K562 (cell line): ENCODE measurements around the gene TACR2. TPM values are rescaled to one million over a fixed set of nuclear protein-coding genes. Genes with fewer than 3 reads are reported as not detected.

Source experiments
- ATAC-seq: fragments of 200-7000 bp; cut with Tn5 transposase; 3 replicates; pipeline ENCODE4 v1.9.1; 2020; ENCODE audit warnings: moderate library complexity
- BruUV-seq: library from RNA; stranded (reverse); fragments of 400-500 nt; replicated peaks from 2 replicates; lab custom pipeline; 2021; lab: Mats Ljungman, UMichigan
- CTCF ChIA-PET: fragments of 300-600 bp; formaldehyde crosslinking; extraction: SDS; loops from one replicate; lab custom pipeline; 2021; ENCODE audit warnings: low intra/inter-chr PET ratio; lab: Yijun Ruan, JAX
- POLR2A ChIA-PET: fragments of 300-600, 350-650 bp; sonication (Branson Sonifier 250); formaldehyde crosslinking; extraction: SDS; loops from one replicate; lab custom pipeline; 2021; ENCODE audit warnings: antibody characterized with exemption, inconsistent platforms; lab: Yijun Ruan, JAX
- DNase-seq, 4 experiments: peaks; one replicate each; pipeline versions ENCODE4 v3.0.0 to v3.0.0-alpha.2; 2011 to 2018; ENCODE audit warnings: low spot score in 3 of 4, mixed read lengths in 3 of 4; ENCODE audit errors: extremely low read depth in 1 of 4
- FAIRE-seq: peaks from 2 replicates; lab custom pipeline; 2011; peaks lifted over from hg19 to GRCh38; lab: Jason Lieb, UNC
- H2AFZ ChIP-seq: 2 replicates; pipeline ENCODE4 v1.6.0; 2011; ENCODE audit warnings: low read depth, low read length, control low read depth, inconsistent platforms
- H3K27ac ChIP-seq: fragments of 200-600 bp; 3 replicates; pipeline ENCODE4 v1.8.0; 2011; ENCODE audit warnings: low read depth, mild to moderate bottlenecking, control low read depth, inconsistent platforms, low read length, moderate library complexity, mixed read lengths; ENCODE audit errors: extremely low read depth
- H3K27me3 ChIP-seq, 2 experiments: fragments of 300-600 bp in 1 of 2; 2 replicates in 1 of 2; 3 replicates in 1 of 2; pipeline versions ENCODE4 v1.6.0 to v1.8.0; 2011; ENCODE audit warnings: inconsistent platforms in 2 of 2, low read length in 2 of 2, mild to moderate bottlenecking in 1 of 2, mixed read lengths in 1 of 2, moderate library complexity in 1 of 2; ENCODE audit not compliant: control insufficient read depth in 2 of 2, insufficient read depth in 2 of 2
- H3K36me3 ChIP-seq: fragments of 300-600 bp; 3 replicates; pipeline ENCODE4 v1.8.0; 2011; ENCODE audit warnings: mild to moderate bottlenecking, low read length, inconsistent platforms; ENCODE audit not compliant: control insufficient read depth, insufficient read depth
- H3K4me1 ChIP-seq, 2 experiments: fragments of 200-600 bp in 1 of 2; replicated peaks in 1 of 2; 2 replicates in 1 of 2; 3 replicates in 1 of 2; pipeline versions ENCODE4 v1.5.1 to v1.8.0; 2011; ENCODE audit warnings: inconsistent platforms in 2 of 2, low read length in 2 of 2, mild to moderate bottlenecking in 1 of 2, mixed read lengths in 1 of 2, moderate library complexity in 1 of 2; ENCODE audit not compliant: control insufficient read depth in 2 of 2, insufficient read depth in 2 of 2
- H3K4me2 ChIP-seq: 2 replicates; pipeline ENCODE4 v1.6.1; 2011; ENCODE audit warnings: low read length, control low read depth, inconsistent platforms, mixed read lengths; ENCODE audit not compliant: insufficient read depth
- H3K4me3 ChIP-seq: fragments of 200-600 bp; sonication (generic), shearing (Covaris generic); 2 replicates; pipeline ENCODE4 v1.5.1; 2016; ENCODE audit warnings: control low read depth, inconsistent platforms
- H3K79me2 ChIP-seq: fragments of 200-600 bp; 3 replicates; pipeline ENCODE4 v1.8.0; 2011; ENCODE audit warnings: low read length, inconsistent platforms; ENCODE audit not compliant: control insufficient read depth, insufficient read depth
- H3K9ac ChIP-seq, 2 experiments: 2 replicates each; pipeline versions ENCODE4 v1.6.0 to v1.6.1; 2011; ENCODE audit warnings: low read depth in 2 of 2, low read length in 2 of 2, control low read depth in 1 of 2, inconsistent platforms in 1 of 2, mild to moderate bottlenecking in 1 of 2, mixed read lengths in 1 of 2; ENCODE audit not compliant: insufficient read depth in 1 of 2
- H3K9me1 ChIP-seq: one replicate; pipeline ENCODE4 v1.6.0; 2011; ENCODE audit warnings: inconsistent platforms, mild to moderate bottlenecking, low read length, moderate library complexity; ENCODE audit not compliant: control insufficient read depth, insufficient read depth
- H3K9me3 ChIP-seq: replicated peaks from 2 replicates; pipeline ENCODE4 v1.5.1; 2011; ENCODE audit warnings: low read depth, low read length, inconsistent platforms; ENCODE audit not compliant: control insufficient read depth, insufficient read depth
- H4K20me1 ChIP-seq: replicated peaks from 2 replicates; pipeline ENCODE4 v1.6.1; 2011; ENCODE audit warnings: low read length, inconsistent platforms, mixed read lengths; ENCODE audit not compliant: control insufficient read depth, insufficient read depth
- CTBP1 ChIP-seq: fragments of 450-650 bp; IDR thresholded peaks from 2 replicates; pipeline ENCODE4 v1.6.1; 2016; ENCODE audit warnings: borderline replicate concordance
- TAF7 ChIP-seq: fragments of 450-650 bp; IDR thresholded peaks from 2 replicates; pipeline ENCODE4 v1.6.1; 2016; ENCODE audit warnings: missing genetic modification characterization, missing compliant biosample characterization
- ZNF143 ChIP-seq: sonication (generic); formaldehyde crosslinking; IDR thresholded peaks from 2 replicates; pipeline ENCODE4 v1.9.0; 2022; ENCODE audit warnings: mild to moderate bottlenecking, missing genetic modification reagents
- WGBS: fragments of 100-300 bp; shearing (Covaris generic); methylation state at CpG from one replicate; pipeline ENCODE4 v1.1.6; 2016; ENCODE audit warnings: low coverage, mixed read lengths; ENCODE audit not compliant: insufficient coverage; ENCODE audit errors: missing lambda C conversion rate; 5-methylcytosine and 5-hydroxymethylcytosine counted together
- in situ Hi-C: fragments of 300-500 bp; cut with MboI; formaldehyde crosslinking; loops from 4 replicates; pipeline ENCODE4 v1.15.0; 2018; ENCODE audit warnings: inconsistent platforms, mixed read lengths
- intact Hi-C: fragments of 100-400 bp; cut with micrococcal nuclease; formaldehyde crosslinking; loops from 2 replicates; pipeline ENCODE4 v1.14.2; 2022
- polyA plus RNA-seq, 8 experiments: library from polyadenylated mRNA; depleted of rRNA in 4 of 8; stranded (reverse) in 5 of 8; unstranded in 3 of 8; fragments of >200 nt; fragmentation: Nextera tagmentation in 2 of 8; fragmentation: Illumina TruSeq in 1 of 8; extraction: Ambion mirVana in 2 of 8; extraction: Trizol in 1 of 8; gene quantifications; 2 replicates each; pipeline versions ENCODE4 v1.2.1 to v1.2.3, GENCODE V29; 2011 to 2014; ENCODE audit warnings: inconsistent platforms in 1 of 8, missing spikeins in 1 of 8
- total RNA-seq, 7 experiments: library from RNA; depleted of rRNA in 6 of 7; stranded (reverse); fragments of >200 nt in 6 of 7; fragmentation: Illumina TruSeq in 2 of 7; extraction: Trizol in 2 of 7; gene quantifications; 2 replicates each; pipeline versions ENCODE4 v1.2.1 to v1.2.3, GENCODE V29; 2011 to 2021; ENCODE audit warnings: low replicate concordance in 1 of 7
- TF ChIP-seq, protein P1 (sequence below), 2 experiments: fragments of 450-650 bp; IDR thresholded peaks; 2 replicates each; pipeline ENCODE4 v1.6.1; 2018; ENCODE audit warnings: mild to moderate bottlenecking in 2 of 2, low read depth in 1 of 2; ENCODE audit not compliant: partially characterized antibody in 2 of 2
- TF ChIP-seq, protein P2 (sequence below): fragments of 250-450 bp; sonication (Bioruptor Pico); IDR thresholded peaks from 2 replicates; pipeline ENCODE4 v1.4.0; 2020; ENCODE audit warnings: mild to moderate bottlenecking, moderate library complexity

The TACR2 gene
- total and polyA plus RNA-seq, 9 of the 15 experiments (the other 6 are each of a cell fraction or from before 2014, with no cell fraction given): not detected

DNA sequence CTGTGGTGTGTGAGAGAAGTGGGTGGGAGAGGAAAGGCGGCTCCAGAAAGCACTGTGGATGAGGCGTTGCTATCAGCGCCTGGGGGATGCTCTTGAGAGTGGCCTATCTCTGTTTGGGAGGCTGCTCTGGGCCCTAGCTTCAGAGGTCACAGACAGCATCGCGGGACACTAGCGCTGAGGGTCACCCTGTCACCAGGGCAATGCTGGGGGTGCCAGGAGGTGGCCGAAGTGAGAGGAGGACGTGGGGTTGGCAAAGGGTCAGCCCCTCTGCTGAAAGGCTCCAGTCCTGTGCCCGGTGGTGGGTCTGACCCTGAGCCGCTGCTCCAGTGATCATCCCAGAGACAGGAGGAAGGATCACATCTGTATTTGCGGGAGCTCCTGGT lies 3.0 kb upstream of the TACR2 start:
- H3K4me2 ChIP-seq: no peak overlapping the region
- no peak for DNase-seq
- ChIA-PET POLR2A (no interaction called here), CTCF (no interaction called here)
- FAIRE-seq: no peak
- H3K4me3 ChIP-seq: no peak overlapping the region
- peaks cover 47 to 65% of the 10 kb centered on the region in 2 experiments for H3K27me3 ChIP-seq
- H3K4me1 ChIP-seq: peaks cover 5 to 14% of the 10 kb centered on the region in 2 experiments; a peak in 4 of 5 replicates
- no peak overlapping the region for H2AFZ ChIP-seq
- H3K27ac ChIP-seq: no peak overlapping the region
- BruUV-seq: no TSS peak
- H3K79me2 ChIP-seq: no peaks in the 10 kb centered on the region
- 0 out of 2 replicates have a peak, but pooled peaks have one; percentile 8 for TF ChIP-seq CTBP1
- TF ChIP-seq TAF7 (tag): no peak
- TF ChIP-seq, protein P1, sequence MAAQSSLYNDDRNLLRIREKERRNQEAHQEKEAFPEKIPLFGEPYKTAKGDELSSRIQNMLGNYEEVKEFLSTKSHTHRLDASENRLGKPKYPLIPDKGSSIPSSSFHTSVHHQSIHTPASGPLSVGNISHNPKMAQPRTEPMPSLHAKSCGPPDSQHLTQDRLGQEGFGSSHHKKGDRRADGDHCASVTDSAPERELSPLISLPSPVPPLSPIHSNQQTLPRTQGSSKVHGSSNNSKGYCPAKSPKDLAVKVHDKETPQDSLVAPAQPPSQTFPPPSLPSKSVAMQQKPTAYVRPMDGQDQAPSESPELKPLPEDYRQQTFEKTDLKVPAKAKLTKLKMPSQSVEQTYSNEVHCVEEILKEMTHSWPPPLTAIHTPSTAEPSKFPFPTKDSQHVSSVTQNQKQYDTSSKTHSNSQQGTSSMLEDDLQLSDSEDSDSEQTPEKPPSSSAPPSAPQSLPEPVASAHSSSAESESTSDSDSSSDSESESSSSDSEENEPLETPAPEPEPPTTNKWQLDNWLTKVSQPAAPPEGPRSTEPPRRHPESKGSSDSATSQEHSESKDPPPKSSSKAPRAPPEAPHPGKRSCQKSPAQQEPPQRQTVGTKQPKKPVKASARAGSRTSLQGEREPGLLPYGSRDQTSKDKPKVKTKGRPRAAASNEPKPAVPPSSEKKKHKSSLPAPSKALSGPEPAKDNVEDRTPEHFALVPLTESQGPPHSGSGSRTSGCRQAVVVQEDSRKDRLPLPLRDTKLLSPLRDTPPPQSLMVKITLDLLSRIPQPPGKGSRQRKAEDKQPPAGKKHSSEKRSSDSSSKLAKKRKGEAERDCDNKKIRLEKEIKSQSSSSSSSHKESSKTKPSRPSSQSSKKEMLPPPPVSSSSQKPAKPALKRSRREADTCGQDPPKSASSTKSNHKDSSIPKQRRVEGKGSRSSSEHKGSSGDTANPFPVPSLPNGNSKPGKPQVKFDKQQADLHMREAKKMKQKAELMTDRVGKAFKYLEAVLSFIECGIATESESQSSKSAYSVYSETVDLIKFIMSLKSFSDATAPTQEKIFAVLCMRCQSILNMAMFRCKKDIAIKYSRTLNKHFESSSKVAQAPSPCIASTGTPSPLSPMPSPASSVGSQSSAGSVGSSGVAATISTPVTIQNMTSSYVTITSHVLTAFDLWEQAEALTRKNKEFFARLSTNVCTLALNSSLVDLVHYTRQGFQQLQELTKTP (IDR thresholded peaks at IDR 0.05; ENCODE audit: low read depth in 1 of 2, partially characterized antibody in 2 of 2): no peak
- TF ChIP-seq, protein P2, sequence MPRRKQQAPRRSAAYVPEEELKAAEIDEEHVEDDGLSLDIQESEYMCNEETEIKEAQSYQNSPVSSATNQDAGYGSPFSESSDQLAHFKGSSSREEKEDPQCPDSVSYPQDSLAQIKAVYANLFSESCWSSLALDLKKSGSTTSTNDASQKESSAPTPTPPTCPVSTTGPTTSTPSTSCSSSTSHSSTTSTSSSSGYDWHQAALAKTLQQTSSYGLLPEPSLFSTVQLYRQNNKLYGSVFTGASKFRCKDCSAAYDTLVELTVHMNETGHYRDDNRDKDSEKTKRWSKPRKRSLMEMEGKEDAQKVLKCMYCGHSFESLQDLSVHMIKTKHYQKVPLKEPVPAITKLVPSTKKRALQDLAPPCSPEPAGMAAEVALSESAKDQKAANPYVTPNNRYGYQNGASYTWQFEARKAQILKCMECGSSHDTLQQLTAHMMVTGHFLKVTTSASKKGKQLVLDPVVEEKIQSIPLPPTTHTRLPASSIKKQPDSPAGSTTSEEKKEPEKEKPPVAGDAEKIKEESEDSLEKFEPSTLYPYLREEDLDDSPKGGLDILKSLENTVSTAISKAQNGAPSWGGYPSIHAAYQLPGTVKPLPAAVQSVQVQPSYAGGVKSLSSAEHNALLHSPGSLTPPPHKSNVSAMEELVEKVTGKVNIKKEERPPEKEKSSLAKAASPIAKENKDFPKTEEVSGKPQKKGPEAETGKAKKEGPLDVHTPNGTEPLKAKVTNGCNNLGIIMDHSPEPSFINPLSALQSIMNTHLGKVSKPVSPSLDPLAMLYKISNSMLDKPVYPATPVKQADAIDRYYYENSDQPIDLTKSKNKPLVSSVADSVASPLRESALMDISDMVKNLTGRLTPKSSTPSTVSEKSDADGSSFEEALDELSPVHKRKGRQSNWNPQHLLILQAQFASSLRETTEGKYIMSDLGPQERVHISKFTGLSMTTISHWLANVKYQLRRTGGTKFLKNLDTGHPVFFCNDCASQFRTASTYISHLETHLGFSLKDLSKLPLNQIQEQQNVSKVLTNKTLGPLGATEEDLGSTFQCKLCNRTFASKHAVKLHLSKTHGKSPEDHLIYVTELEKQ (CRISPR knock-in tag): no peak
- TF ChIP-seq ZNF143 (CRISPR knock-in tag): no peak
- WGBS: 9% methylated on average over 10 of the region's 11 CpGs
- H4K20me1 ChIP-seq: no peaks in the 10 kb centered on the region; the same call in 1 of the 2 replicates
- intact Hi-C loops (no loop called here), in situ Hi-C loops (no loop called here)
- H3K36me3 ChIP-seq: no peaks in the 10 kb centered on the region
- H3K9me3 ChIP-seq: no peaks in the 10 kb centered on the region
- no peak overlapping the region for H3K9ac ChIP-seq
- ATAC-seq: no peak
- no peaks in the 10 kb centered on the region for H3K9me1 ChIP-seq
